LNCAP (cell line): ENCODE data around the gene TPM3.

Source experiments
- CTCF ChIP-seq: fragments of 450-650 bp; IDR thresholded peaks from 2 replicates; pipeline ENCODE4 v1.5.1; 2017; ENCODE audit warnings: mild to moderate bottlenecking

Gene TPM3

GRCh38 chr1:154218545-154218944 lies 26.6 kb upstream of the TPM3 start:
- TF ChIP-seq CTCF, result no peak

- TF ChIP-seq CTCF, result no peak
These were observed 21.4 kb upstream of the TPM3 start for GRCh38 chr1:154213274-154213673.

DNA sequence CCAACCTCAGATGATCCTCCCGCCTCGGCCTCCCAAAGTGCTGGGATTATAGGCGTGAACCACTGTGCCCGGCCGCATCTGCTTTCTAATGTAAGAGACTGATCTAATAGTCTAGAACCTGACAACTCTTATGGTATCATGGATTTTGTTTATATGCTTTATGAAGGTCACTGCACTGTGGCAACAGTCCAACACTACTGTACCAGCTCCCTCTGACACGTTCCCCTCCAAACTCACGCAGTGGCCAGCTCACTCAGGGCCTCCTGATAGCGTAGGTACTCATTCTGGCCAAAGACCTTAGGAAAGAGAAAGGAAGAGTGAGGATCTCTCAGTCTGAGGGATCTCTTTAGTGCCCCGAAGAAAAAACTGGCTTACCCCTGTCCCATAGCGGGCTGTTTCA lies 20.2 kb upstream of the TPM3 start:
- no peak for TF ChIP-seq CTCF

GRCh38 chr1:154208677-154209388 lies 16.9 kb upstream of the TPM3 start:
- TF ChIP-seq CTCF, result no peak

DNA sequence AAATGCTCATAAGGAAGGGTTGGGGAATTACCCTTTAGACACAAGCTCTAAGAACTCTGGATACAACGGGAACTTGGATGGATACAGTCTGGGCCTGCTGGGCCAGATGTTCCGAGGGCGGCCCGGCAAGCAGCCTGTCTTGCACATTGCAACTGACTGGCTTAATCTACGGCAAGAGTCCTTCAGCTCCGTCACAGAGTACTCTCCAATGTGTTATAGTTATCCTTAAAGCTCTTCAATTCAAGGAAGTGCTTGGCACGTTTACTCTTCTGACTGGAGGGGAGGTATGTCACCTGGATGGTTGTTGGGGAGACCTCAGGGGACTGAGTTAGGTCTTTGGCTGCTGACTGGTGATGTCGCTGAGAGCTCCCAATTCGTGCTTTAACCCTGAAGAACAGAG lies 15.4 kb upstream of the TPM3 start:
- TF ChIP-seq CTCF, result no peak

GRCh38 chr1:154206196-154206595 lies 14.3 kb upstream of the TPM3 start, which contains the start of gene CFAP141:
Gene CFAP141 (minus strand): TSS chr1:154206333. CDS start chr1:154206307, 26 bp downstream.
- no peak for TF ChIP-seq CTCF

GRCh38 chr1:154199563-154199879 lies 7.6 kb upstream of the TPM3 start:
- no peak for TF ChIP-seq CTCF
